NCI-H510A treated with DMSO at 0.1 percent for 48 hours (cell line): ENCODE measurements around the gene TTLL5.

Experiments
- DNase-seq: peaks from one replicate; lab custom pipeline; 2025; lab: John Stamatoyannopoulos, UW

The TTLL5 gene

GRCh38 chr14:75970989-75971388 lies 309.9 kb downstream of the TTLL5 start:
- DNase-seq: no peak

GRCh38 chr14:75971509-75971908 lies 310.5 kb downstream of the TTLL5 start:
- no peak for DNase-seq

DNA sequence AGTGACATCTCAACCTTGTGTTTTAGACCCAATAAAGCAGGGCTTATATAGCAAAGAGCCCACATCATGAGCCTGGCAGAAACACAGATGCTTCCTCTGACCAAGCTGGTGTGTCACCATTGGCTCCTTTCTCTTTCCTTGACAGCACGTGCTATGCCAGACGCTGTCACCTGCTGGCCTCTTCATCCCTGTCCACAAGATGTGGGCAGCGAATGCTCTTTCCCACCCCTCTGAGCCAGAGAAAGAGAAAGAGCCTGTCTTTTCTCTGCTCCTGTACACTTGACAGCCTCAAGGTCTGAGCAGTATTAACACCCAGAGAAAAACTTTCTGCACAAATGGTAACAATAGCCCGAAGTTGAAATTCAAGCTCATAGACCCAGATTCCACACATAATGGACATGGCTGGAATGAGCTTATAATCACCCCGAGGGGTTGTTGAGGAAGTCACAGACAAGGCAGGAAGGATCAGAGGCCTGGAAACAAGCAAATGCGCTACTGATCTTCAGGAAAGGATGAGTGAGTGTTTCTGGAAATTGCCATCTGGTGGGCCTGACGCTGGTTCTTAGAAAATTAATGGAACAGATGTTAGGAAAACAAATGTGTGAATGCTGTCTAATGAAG lies 311.9 kb downstream of the TTLL5 start:
- no peak for DNase-seq

- no peak for DNase-seq
Observed at GRCh38 chr14:75976826-75977581, 316.0 kb downstream of the TTLL5 start.

GRCh38 chr14:75977582-75977943 lies 316.5 kb downstream of the TTLL5 start:
- DNase-seq: no peak

DNA sequence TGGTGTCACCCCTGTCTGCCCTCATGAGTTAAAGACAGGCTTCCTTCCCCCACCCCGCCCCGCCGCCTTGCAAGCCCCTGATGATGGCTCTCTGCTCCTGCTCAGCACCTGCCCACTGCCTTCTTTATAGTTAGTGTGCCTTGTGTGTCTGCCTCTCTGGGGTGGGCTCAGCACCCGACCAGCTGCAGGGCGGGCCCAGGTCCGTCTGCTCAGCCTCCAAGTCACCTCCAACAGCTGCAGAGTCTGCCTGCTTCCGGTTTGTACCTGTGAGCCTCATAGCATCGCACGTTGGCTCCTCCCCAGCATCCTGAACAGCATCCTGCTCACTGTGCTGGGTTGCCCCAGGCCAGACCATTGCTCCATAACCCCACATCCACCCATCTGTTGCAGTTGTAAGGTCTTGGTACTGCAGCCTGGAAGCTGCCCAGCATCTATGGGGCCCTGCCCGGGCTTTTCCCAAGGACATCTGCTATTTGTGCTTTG lies 317.2 kb downstream of the TTLL5 start:
- no peak for DNase-seq

- DNase-seq: no peak
Observed at GRCh38 chr14:75979071-75979571, 318.1 kb downstream of the TTLL5 start.

DNA sequence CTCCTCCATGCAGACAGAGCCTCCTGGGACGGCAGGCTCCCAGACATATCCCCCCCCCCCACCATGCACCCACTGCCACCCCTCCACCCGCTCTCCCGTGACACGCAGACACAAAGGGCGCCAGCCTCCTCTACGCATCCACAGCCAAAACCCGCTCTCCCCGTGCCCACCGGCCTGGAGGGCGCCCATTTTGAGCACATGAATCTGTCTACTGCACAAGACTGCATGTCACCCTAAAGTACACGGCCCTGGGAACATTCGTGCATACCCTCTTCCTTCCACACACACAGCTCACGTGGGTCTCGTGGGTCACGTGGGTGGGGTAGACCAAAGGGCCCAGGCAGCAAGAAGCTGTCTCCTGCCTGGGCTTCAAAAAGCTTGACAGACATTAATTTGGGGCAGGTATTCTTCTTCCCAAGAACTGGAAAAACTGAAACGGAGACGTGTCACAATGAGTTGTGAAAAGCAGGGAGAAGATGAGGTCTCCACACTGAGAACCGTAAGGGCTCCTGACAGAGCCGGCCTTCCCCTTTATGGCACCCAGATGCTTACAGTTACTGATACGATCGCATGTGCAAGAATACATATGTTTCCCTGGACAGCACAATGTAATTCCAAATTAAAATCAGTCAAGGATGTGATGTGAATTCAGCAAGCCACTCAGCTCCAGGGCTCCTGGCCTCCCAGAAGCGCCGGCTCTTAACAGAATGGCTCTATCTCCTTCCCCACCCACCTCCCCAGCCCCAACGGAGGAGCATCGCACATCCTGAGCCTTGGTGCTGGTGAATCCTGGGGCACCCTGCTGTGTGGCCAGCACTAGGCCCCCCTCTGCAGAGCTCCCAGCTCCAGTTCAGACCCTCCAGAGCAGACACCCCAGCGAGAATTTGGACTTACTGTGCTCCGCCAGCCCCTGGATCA lies 318.9 kb downstream of the TTLL5 start:
- DNase-seq: no peak

GRCh38 chr14:75980856-75981255 lies 319.8 kb downstream of the TTLL5 start:
- DNase-seq: peak; percentile 32

GRCh38 chr14:75981426-75982265 lies 320.6 kb downstream of the TTLL5 start, which contains the start of gene TGFB3:
Gene TGFB3, minus strand, starts transcription at chr14:75981995. Its CDS starts 1,102 bp downstream, at chr14:75980893.
- peak; percentile 80 for DNase-seq

DNA sequence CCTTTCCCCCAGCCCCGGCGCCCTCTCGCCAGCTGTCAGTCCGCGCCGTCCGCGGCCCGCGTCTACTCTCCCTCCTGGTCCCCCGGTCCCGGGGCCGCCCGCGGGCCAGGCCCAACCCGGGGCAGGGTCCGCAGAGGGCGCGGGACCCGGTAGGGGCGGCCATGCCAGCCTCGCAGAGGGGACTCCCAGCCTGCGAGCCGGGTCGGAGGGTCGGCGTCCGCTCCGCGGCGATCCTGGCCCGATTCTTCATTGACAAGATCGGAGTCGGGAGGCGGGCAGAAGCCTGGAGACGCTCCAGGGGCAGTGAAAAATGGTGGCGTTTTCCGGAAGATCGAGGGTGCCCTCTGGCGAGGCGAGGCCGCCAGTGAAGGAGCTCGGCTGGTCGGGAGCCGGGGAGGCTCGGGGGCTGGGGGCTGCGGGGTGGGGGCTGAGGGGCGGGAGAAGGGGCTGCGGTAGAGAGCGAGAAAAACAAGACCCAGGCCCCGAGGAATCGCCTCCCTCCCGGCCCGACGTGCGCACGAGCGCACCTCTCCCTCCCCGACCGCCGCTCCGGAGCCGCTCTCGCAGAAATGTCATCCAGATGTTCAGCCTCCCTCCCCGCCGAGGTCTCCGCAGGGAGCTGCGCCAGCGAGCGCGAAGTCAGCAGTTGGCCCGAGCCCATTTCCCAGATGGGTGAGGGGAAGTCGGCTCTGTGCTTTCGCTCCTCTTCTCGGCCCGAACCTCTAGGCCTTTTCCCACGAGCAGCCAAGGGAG lies 321.4 kb downstream of the TTLL5 start:
- peak; percentile 78 for DNase-seq

DNA sequence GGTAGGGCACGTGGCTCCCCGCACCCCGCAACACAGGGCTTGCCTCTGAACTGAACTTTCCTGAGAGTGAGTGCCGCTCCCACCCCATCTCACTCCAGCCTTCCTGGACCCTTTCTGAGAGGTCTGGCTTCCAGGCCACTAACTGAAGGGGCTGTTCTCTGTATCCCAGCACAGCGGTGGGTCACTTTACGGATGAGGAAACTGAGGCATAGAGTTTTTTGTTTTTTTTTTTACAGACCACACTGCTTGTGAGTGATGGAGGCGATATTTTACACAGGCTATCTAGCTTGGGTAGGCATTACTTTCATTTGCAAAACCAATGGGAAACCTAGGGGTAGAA lies 321.9 kb downstream of the TTLL5 start:
- DNase-seq: no peak

DNA sequence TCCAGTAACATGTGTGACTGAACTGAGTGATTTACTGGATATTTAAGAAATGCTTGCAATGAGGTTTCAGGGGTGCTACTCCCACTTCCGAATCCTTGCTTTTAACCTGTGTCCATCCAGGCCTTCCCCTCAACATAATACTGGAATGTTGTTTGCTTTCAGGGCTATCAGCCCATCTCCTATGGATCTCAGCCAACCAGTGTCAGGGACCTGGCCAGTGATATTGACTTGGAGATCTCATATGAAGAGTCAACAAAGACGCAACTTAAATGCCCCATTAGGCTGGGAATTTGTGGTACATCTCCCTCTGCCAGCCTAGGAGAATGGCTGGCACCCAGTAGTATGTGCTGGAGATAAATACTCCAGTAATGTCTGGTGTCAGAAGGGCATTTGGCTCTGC lies 323.6 kb downstream of the TTLL5 start:
- no peak for DNase-seq

DNA sequence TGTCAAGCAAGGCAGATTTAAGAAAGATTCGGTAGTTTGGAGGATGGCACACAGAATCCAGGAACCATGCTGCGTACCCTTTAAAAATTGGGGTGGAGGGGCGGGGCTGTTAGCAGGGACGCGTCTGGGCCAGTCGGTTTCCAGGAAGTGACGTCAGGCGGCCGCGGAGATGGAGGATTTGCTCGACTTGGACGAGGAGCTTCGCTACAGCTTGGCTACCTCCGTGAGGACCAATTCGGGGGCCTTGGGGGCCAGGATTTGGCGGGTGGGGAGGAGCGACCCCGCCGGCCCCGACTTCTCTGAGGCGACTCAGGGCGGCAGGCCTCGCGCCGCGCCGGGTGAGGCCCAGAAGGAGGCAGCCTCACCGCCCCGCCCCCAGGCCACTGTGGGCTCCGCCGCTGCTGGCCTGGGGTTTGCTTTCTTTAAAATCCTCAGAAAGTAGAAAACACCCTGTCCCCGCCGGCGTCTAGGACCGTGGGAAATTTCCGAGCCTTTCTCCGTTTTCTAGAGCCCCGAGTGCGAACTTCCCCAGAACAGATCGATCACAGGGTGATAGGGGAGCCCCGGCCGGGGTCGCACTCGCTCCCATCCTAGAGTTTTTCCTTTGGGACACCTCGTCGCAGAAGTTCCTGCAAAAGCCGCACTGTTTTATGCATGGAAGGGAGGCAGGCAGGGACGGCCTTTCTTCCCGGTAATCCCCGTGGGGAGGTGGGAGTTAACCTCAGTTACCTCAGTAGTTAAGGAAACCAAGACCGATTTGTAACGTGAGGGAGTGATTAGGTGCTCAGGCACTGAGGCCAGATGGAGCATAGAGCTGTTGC lies 324.8 kb downstream of the TTLL5 start, which contains the start of gene IFT43:
Gene IFT43, plus strand, starts transcription at position 146 of the 821 bp plus-strand sequence. Its CDS starts 24 bp downstream, at position 170.
- DNase-seq: peak; percentile 58

DNA sequence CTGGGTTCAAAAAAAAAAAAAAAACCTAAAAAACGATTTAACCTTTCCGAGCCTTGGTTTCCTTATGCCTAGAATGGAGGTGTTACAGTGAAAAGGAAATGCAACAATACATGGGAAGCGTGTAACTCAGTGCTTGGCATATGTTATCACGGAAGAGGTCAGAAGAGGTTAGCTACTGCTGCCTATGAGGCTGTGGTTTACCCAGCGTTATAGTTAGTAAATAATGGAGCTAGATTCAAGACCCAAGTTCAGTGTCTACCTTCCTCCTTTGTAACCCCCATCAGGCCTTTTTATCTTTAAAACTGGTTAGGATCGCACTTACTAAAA lies 325.4 kb downstream of the TTLL5 start:
- DNase-seq: no peak

DNA sequence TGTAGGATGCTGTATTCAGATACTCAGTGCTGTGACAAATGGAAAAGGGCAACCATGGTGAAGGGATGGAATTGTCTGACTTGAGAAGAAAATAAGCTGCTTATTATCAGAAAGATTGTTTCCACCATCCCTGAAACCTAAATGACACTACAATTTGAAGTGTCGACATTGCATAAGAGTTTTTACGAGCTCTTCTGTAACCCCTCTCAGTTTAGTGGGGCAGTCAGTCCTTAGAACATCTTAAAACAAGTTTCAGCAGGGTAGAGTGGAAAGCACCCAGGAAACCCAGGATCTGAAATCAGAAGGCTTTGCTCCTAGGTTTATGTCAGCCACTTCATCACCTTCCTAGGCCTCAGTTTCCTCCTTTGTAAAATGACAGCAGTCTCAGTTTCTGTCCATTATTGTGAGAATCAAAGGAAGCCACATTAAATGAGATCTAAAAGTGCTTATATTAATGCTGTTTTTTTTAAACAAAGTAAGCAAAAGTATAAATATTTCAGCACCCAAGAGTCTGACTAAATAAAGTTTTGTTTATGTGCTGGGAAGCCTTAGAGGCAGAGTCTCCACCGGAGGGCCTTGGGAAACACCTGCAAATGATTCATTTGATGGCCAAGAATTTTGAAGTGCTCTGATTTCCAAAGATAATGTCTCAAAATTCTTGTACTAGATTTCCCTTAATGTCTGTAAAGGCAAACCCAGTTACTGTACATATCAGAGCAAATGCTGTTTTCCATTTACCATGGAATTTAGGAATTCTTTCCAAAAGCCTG lies 326.3 kb downstream of the TTLL5 start:
- DNase-seq: no peak

DNA sequence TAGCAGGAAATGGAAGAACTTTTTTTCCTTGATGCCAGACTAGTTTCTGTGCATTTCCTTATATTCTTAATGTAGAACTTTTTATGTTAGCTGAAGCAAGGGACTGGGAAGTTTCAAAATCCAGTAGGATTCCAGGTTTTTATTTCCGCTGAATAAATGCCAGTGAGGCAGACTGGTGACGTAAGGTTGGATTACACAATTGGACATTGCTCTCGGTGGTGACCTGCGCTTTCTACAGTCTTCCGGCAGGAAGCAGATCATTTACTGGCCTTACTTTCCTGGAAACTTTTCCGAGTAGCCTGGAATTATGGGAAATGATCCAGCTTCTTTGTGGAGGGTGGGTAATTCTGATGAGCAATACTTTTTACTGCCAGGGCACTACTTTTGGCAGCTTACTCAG lies 328.1 kb downstream of the TTLL5 start:
- no peak for DNase-seq

- no peak for DNase-seq
Observed at GRCh38 chr14:75990297-75990696, 329.3 kb downstream of the TTLL5 start.

DNA sequence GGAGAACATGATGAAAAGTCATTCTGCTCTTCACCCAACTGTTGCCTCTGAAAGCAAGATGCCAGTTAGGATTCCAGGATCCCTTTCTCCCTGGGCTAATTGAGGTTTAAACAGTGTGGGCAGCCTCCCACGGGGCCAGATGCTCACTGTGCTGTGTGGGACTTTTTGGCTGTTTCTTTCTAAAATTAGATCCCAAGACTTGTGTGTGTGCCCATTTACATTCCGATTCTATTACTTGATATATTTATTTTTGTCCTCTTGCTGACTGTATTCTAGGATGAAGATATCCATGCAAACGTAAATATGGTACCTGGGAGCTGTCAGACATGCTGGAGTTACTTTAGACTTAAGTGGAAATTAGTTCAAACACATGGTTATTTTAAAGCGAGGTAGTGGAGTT lies 330.7 kb downstream of the TTLL5 start:
- DNase-seq: no peak
